Endothelial cell (in vitro differentiated cells): ENCODE data around the gene C1orf52. TPM values are rescaled to one million over a fixed set of nuclear protein-coding genes. Genes with fewer than 3 reads are reported as not detected.

Experiments used
- DNase-seq: peaks from one replicate; pipeline ENCODE4 v3.0.0; 2021; ENCODE audit warnings: low spot score
- H3K27ac Mint-ChIP-seq: one replicate; pipeline ENCODE4 v1.8.0; 2021; ENCODE audit warnings: mixed read lengths, inconsistent platforms; ENCODE audit not compliant: unreplicated experiment
- H3K27me3 Mint-ChIP-seq: one replicate; pipeline ENCODE4 v1.8.0; 2021; ENCODE audit warnings: mild to moderate bottlenecking, moderate library complexity, mixed read lengths, inconsistent platforms; ENCODE audit not compliant: unreplicated experiment
- H3K36me3 Mint-ChIP-seq: one replicate; pipeline ENCODE4 v1.8.0; 2021; ENCODE audit warnings: mild to moderate bottlenecking, low read depth, mixed read lengths, inconsistent platforms; ENCODE audit not compliant: unreplicated experiment
- H3K4me1 Mint-ChIP-seq: one replicate; pipeline ENCODE4 v1.8.0; 2021; ENCODE audit warnings: mild to moderate bottlenecking, mixed read lengths, inconsistent platforms; ENCODE audit not compliant: unreplicated experiment
- H3K4me3 Mint-ChIP-seq: one replicate; pipeline ENCODE4 v1.8.0; 2021; ENCODE audit warnings: mild to moderate bottlenecking, mixed read lengths, inconsistent platforms; ENCODE audit not compliant: unreplicated experiment
- H3K9me3 Mint-ChIP-seq: one replicate; pipeline ENCODE4 v1.8.0; 2021; ENCODE audit warnings: mixed read lengths, inconsistent platforms; ENCODE audit not compliant: unreplicated experiment
- total RNA-seq: library from RNA; stranded (reverse); fragmentation: NEBNext Ultra II Directional; extraction: Animal tissue kit (Norgen Biotek cat#: 25700); gene quantifications from one replicate; pipeline ENCODE4 v1.2.1, GENCODE V29; 2021; ENCODE audit not compliant: unreplicated experiment
- TF ChIP-seq, protein P1 (sequence below): fragments of 200-600 bp; sonication (generic); IDR thresholded peaks from one replicate; pipeline ENCODE4 v1.5.0; 2021; ENCODE audit warnings: antibody characterized with exemption; ENCODE audit not compliant: unreplicated experiment

Gene C1orf52
- total RNA-seq, 1 donor from 2014 or later = 37.7 TPM

DNA sequence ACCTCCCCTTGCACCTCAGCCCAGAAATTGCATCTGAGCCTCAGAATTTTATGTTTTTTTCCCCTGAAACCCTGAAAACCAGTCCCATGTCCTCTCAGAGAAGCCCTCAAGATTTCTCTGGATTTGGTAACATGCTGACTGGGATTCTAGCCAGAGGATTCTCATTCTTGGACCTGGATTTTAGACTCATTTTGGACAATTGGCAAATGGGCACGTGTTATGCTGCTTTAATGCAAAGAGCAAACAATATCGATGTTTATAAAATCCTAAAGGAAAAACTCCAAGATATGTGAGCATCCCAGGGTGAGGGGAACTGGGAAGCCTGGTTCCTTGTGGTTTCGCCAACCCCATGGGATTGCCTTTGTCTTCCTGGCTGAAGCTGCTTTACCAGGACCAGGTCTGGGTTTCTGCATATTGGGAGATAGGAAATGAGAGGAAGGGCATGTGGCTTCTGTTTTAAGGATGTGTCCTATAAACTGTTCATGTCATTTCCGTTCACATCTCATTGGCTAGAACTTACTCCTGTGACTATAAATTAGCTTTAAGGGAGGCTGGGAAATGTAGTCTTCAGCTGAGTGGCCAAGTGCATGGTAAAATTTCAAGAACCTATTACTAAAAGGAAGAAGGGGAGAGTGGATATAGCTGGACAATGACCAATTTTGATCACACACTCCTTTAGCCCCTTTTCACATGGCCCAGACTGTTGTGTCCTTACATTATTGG lies 44.1 kb upstream of the C1orf52 start:
- Mint-ChIP-seq H3K27ac (no peak overlapping the region), H3K4me1 (peaks cover 11% of the 10 kb centered on the region), H3K27me3 (no peaks in the 10 kb centered on the region), H3K4me3 (no peak overlapping the region), H3K36me3 (no peaks in the 10 kb centered on the region), H3K9me3 (no peaks in the 10 kb centered on the region)
- no peak for DNase-seq
- TF ChIP-seq, protein P1, sequence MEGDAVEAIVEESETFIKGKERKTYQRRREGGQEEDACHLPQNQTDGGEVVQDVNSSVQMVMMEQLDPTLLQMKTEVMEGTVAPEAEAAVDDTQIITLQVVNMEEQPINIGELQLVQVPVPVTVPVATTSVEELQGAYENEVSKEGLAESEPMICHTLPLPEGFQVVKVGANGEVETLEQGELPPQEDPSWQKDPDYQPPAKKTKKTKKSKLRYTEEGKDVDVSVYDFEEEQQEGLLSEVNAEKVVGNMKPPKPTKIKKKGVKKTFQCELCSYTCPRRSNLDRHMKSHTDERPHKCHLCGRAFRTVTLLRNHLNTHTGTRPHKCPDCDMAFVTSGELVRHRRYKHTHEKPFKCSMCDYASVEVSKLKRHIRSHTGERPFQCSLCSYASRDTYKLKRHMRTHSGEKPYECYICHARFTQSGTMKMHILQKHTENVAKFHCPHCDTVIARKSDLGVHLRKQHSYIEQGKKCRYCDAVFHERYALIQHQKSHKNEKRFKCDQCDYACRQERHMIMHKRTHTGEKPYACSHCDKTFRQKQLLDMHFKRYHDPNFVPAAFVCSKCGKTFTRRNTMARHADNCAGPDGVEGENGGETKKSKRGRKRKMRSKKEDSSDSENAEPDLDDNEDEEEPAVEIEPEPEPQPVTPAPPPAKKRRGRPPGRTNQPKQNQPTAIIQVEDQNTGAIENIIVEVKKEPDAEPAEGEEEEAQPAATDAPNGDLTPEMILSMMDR = no peak

DNA sequence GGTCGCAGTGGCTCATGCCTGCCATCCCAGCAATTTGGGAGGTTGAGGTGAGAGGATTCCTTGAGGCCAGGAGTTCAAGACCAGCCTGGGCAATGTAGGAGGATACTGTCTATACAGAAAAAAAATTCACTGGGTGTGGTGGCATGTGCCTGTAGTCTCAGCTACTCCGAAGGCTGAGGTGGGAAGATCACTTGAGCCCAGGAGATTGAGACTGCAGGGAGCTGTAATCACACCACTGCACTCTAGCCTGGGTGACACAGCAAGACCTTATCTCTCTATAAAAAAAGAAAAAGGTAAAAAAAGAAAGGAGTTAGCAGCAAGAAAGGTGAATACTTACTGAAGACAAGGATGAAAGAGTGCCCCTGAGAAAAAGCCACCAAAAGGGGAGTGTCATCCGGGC lies 40.7 kb upstream of the C1orf52 start:
- no peaks in the 10 kb centered on the region for H3K36me3 Mint-ChIP-seq
- DNase-seq = no peak
- H3K27ac Mint-ChIP-seq = no peak overlapping the region
- H3K4me3 Mint-ChIP-seq = no peak overlapping the region
- H3K4me1 Mint-ChIP-seq = peaks cover 21% of the 10 kb centered on the region
- H3K27me3 Mint-ChIP-seq = no peaks in the 10 kb centered on the region
- TF ChIP-seq, protein P1 = no peak
- H3K9me3 Mint-ChIP-seq = no peaks in the 10 kb centered on the region

DNA sequence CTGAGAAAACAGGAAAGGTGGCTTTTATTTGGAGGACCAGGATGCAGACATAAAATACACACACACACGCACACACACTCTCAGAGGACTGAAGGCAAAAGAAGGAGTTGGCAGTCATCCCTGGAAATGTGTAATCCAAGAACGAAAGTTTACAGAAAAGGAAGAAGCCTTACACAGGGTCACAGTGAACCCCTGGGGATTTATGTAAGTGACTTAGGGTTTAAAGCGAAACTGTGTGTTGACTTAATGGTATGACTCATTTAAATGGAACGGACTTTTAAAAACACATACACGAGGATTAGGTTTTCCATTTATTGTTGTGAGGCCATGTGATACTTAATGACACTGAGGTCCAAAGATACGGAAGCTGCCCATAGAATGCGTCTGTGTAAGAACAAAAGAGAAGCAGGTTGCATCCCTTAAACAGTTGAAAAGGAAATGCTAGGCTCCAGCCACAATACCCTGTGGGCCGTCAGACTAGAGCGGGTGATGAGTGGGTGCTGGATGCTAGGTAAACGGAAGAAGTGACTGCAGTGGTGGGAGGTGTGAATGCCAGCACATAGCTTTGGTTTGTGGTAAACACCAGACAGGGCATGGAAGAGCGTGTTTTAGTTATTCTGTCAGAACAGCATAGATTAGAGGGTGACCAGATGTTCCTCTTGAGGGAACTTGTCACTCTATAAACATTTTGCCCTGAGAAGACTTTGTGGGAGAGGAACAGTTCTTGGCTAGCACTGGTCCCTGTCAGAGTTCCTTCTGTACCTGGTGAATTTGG lies 38.6 kb upstream of the C1orf52 start:
- no peak for DNase-seq

DNA sequence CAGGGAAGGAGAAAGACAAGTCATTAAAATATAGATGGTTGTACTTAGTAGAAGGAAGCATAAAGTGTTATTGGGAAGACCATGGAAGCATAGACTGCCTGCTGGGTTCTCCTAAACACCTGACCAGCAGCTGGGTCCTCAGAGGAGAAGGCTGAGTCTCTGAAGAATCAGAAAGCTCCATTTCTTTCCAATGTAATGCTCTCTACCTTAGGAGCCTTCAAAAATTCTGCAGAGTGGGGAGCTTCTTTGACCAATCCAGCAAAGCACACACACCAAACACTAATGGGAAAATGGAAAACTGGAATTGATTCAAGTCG lies 38.0 kb upstream of the C1orf52 start:
- peaks cover 1% of the 10 kb centered on the region for H3K27me3 Mint-ChIP-seq
- H3K27ac Mint-ChIP-seq = no peak overlapping the region
- TF ChIP-seq, protein P1 = no peak
- peaks cover 13% of the 10 kb centered on the region for H3K4me1 Mint-ChIP-seq
- no peak overlapping the region for H3K4me3 Mint-ChIP-seq
- no peaks in the 10 kb centered on the region for H3K36me3 Mint-ChIP-seq
- H3K9me3 Mint-ChIP-seq = no peaks in the 10 kb centered on the region
- no peak for DNase-seq

More for the DNA sequence above, 38.6 kb upstream of the C1orf52 start:
- peaks cover 13% of the 10 kb centered on the region for H3K4me1 Mint-ChIP-seq
- H3K36me3 Mint-ChIP-seq = no peaks in the 10 kb centered on the region
- TF ChIP-seq, protein P1 = no peak
- no peak overlapping the region for H3K4me3 Mint-ChIP-seq
- peaks cover 1% of the 10 kb centered on the region for H3K27me3 Mint-ChIP-seq
- H3K9me3 Mint-ChIP-seq = no peaks in the 10 kb centered on the region
- H3K27ac Mint-ChIP-seq = no peak overlapping the region

DNA sequence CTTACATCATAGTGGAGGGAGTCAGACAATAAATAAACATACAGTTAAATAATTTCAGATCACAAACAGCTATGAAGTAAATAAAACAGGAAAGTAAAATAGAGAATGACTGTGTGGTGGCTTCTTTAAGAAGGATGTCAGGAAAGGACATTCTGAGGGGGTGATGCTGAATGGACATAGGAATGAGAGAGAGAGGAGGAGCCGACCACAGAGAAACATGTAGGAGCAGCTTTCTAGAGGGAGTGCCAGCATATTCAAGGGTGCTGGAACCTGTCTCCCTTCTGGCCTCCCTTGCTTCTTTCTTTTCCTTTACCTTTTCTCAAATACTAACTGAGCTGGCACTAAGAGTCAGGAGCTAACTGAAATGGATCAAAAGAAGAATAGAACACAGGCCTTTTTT lies 37.5 kb upstream of the C1orf52 start:
- H3K9me3 Mint-ChIP-seq = no peaks in the 10 kb centered on the region
- peaks cover 1% of the 10 kb centered on the region for H3K27me3 Mint-ChIP-seq
- no peak overlapping the region for H3K27ac Mint-ChIP-seq
- peaks cover 13% of the 10 kb centered on the region for H3K4me1 Mint-ChIP-seq
- H3K36me3 Mint-ChIP-seq = no peaks in the 10 kb centered on the region
- H3K4me3 Mint-ChIP-seq = no peak overlapping the region
- DNase-seq = no peak
- TF ChIP-seq, protein P1 = no peak
